HEK293 (cell line): ENCODE measurements around the gene GSS.
A peak's percentile ranks its signal among the peaks of the same experiment; 100 is the strongest.

Source experiments
- BCL11A ChIP-seq: fragments of 450-650 bp; formaldehyde crosslinking; IDR thresholded peaks from 2 replicates; pipeline ENCODE4 v1.5.1; 2016; ENCODE audit warnings: low read depth, missing biosample characterization, missing genetic modification characterization
- KLF1 ChIP-seq: fragments of 450-650 bp; formaldehyde crosslinking; IDR thresholded peaks from 2 replicates; pipeline ENCODE4 v1.5.1; 2016; ENCODE audit warnings: missing biosample characterization, missing genetic modification characterization
- KLF16 ChIP-seq: fragments of 450-650 bp; formaldehyde crosslinking; IDR thresholded peaks from 2 replicates; pipeline ENCODE4 v1.5.1; 2017; ENCODE audit warnings: missing biosample characterization, missing genetic modification characterization
- OSR2 ChIP-seq: fragments of 450-650 bp; formaldehyde crosslinking; IDR thresholded peaks from 2 replicates; pipeline ENCODE4 v1.5.1; 2016; ENCODE audit warnings: missing biosample characterization, missing genetic modification characterization
- PBX3 ChIP-seq: sonication (generic); formaldehyde crosslinking; IDR thresholded peaks from 2 replicates; pipeline ENCODE4 v1.8.1; 2022; ENCODE audit warnings: mild to moderate bottlenecking, moderate library complexity, missing genetic modification reagents
- PRDM4 ChIP-seq: fragments of 450-650 bp; formaldehyde crosslinking; IDR thresholded peaks from 2 replicates; pipeline ENCODE4 v1.5.1; 2017; ENCODE audit warnings: missing biosample characterization, missing genetic modification characterization
- REST ChIP-seq: fragments of 450-650 bp; formaldehyde crosslinking; IDR thresholded peaks from 2 replicates; pipeline ENCODE4 v1.5.1; 2016; ENCODE audit warnings: missing biosample characterization, missing genetic modification characterization
- ZBTB1 ChIP-seq: fragments of 450-650 bp; formaldehyde crosslinking; IDR thresholded peaks from 2 replicates; pipeline ENCODE4 v1.5.1; 2016; ENCODE audit warnings: missing biosample characterization, missing genetic modification characterization
- ZBTB7A ChIP-seq: fragments of 450-650 bp; formaldehyde crosslinking; IDR thresholded peaks from 2 replicates; pipeline ENCODE4 v1.5.1; 2016; ENCODE audit warnings: low read depth, missing biosample characterization, missing genetic modification characterization
- ZFP3 ChIP-seq: fragments of 450-650 bp; formaldehyde crosslinking; IDR thresholded peaks from 2 replicates; pipeline ENCODE4 v1.5.1; 2016; ENCODE audit warnings: low read depth, missing biosample characterization, missing genetic modification characterization
- ZFP41 ChIP-seq: fragments of 450-650 bp; formaldehyde crosslinking; IDR thresholded peaks from 2 replicates; pipeline ENCODE4 v1.5.1; 2016; ENCODE audit warnings: missing biosample characterization, missing genetic modification characterization, borderline replicate concordance
- ZNF169 ChIP-seq: fragments of 450-650 bp; formaldehyde crosslinking; IDR thresholded peaks from 2 replicates; pipeline ENCODE4 v1.5.1; 2016; ENCODE audit warnings: missing biosample characterization, missing genetic modification characterization
- ZNF175 ChIP-seq: fragments of 450-650 bp; formaldehyde crosslinking; IDR thresholded peaks from 2 replicates; pipeline ENCODE4 v1.5.1; 2016; ENCODE audit warnings: missing biosample characterization, missing genetic modification characterization
- ZNF211 ChIP-seq: fragments of 450-650 bp; formaldehyde crosslinking; IDR thresholded peaks from 2 replicates; pipeline ENCODE4 v1.5.1; 2016; ENCODE audit warnings: low read depth, missing biosample characterization, missing genetic modification characterization
- ZNF223 ChIP-seq: fragments of 450-650 bp; formaldehyde crosslinking; IDR thresholded peaks from 2 replicates; pipeline ENCODE4 v1.5.1; 2016; ENCODE audit warnings: missing biosample characterization, missing genetic modification characterization
- ZNF23 ChIP-seq: fragments of 450-650 bp; formaldehyde crosslinking; IDR thresholded peaks from 2 replicates; pipeline ENCODE4 v1.5.1; 2016; ENCODE audit warnings: missing biosample characterization, missing genetic modification characterization, borderline replicate concordance
- ZNF350 ChIP-seq: fragments of 450-650 bp; formaldehyde crosslinking; IDR thresholded peaks from 2 replicates; pipeline ENCODE4 v1.5.0; 2017; ENCODE audit warnings: missing biosample characterization, mild to moderate bottlenecking, missing genetic modification characterization
- ZNF391 ChIP-seq: fragments of 450-650 bp; formaldehyde crosslinking; IDR thresholded peaks from 2 replicates; pipeline ENCODE4 v1.5.1; 2016; ENCODE audit warnings: low read depth, missing biosample characterization, missing genetic modification characterization, borderline replicate concordance
- ZNF394 ChIP-seq: fragments of 450-650 bp; formaldehyde crosslinking; IDR thresholded peaks from 2 replicates; pipeline ENCODE4 v1.5.1; 2016; ENCODE audit warnings: missing biosample characterization, missing genetic modification characterization, mild to moderate bottlenecking, moderate library complexity, borderline replicate concordance
- ZNF404 ChIP-seq: fragments of 450-650 bp; formaldehyde crosslinking; IDR thresholded peaks from 2 replicates; pipeline ENCODE4 v1.5.1; 2017; ENCODE audit warnings: missing biosample characterization, missing genetic modification characterization
- ZNF549 ChIP-seq: fragments of 450-650 bp; IDR thresholded peaks from 2 replicates; pipeline ENCODE4 v1.5.1; 2018; ENCODE audit warnings: missing biosample characterization, missing genetic modification characterization, mild to moderate bottlenecking, inconsistent platforms, moderate library complexity
- ZNF560 ChIP-seq: fragments of 450-650 bp; formaldehyde crosslinking; IDR thresholded peaks from 2 replicates; pipeline ENCODE4 v1.5.1; 2017; ENCODE audit warnings: missing biosample characterization, missing genetic modification characterization, borderline replicate concordance
- ZNF610 ChIP-seq: fragments of 450-650 bp; formaldehyde crosslinking; IDR thresholded peaks from 2 replicates; pipeline ENCODE4 v1.5.1; 2016; ENCODE audit warnings: missing biosample characterization, missing genetic modification characterization, borderline replicate concordance
- ZNF645 ChIP-seq: fragments of 450-650 bp; formaldehyde crosslinking; IDR thresholded peaks from 2 replicates; pipeline ENCODE4; 2016; ENCODE audit warnings: missing biosample characterization, missing genetic modification characterization
- ZNF658 ChIP-seq: fragments of 450-650 bp; formaldehyde crosslinking; IDR thresholded peaks from 2 replicates; pipeline ENCODE4; 2016; ENCODE audit warnings: missing biosample characterization, missing genetic modification characterization
- ZNF777 ChIP-seq: fragments of 450-650 bp; formaldehyde crosslinking; IDR thresholded peaks from 2 replicates; pipeline ENCODE4 v1.5.1; 2017; ENCODE audit warnings: missing biosample characterization, missing genetic modification characterization, borderline replicate concordance
- ZNF785 ChIP-seq: fragments of 450-650 bp; formaldehyde crosslinking; IDR thresholded peaks from 2 replicates; pipeline ENCODE4 v1.5.1; 2016; ENCODE audit warnings: missing biosample characterization, missing genetic modification characterization
- ZNF843 ChIP-seq: fragments of 450-650 bp; formaldehyde crosslinking; IDR thresholded peaks from 2 replicates; pipeline ENCODE4 v1.5.1; 2016; ENCODE audit warnings: missing biosample characterization, missing genetic modification characterization
- ZSCAN30 ChIP-seq: fragments of 450-650 bp; IDR thresholded peaks from 2 replicates; pipeline ENCODE4 v1.5.1; 2018; ENCODE audit warnings: missing biosample characterization, mild to moderate bottlenecking, missing genetic modification characterization, moderate library complexity
- ZSCAN4 ChIP-seq: fragments of 450-650 bp; formaldehyde crosslinking; IDR thresholded peaks from 2 replicates; pipeline ENCODE4 v1.5.1; 2017; ENCODE audit warnings: missing biosample characterization, missing genetic modification characterization

GSS gene

GRCh38 chr20:34955231-34956040 lies at the start of gene GSS, which contains the start of gene MYH7B (continued):
- TF ChIP-seq ZNF560 (no peak), ZNF211 (tag by site-specific recombination) (no peak), ZNF169 (tag by site-specific recombination) (no peak), PRDM4 (tag by site-specific recombination) (peak; percentile 36; the same call in 1 of the 2 replicates), ZNF404 (tag by site-specific recombination) (no peak), OSR2 (no peak), PBX3 (no peak), ZNF23 (tag by site-specific recombination) (no peak; the same call in 1 of the 2 replicates), ZFP3 (no peak), ZNF223 (tag by site-specific recombination) (no peak), ZBTB1 (tag by site-specific recombination) (no peak), ZNF645 (tag by site-specific recombination) (no peak), ZNF549 (no peak), KLF16 (tag by site-specific recombination) (peak; percentile 67; the same call in 1 of the 2 replicates), ZSCAN4 (tag by site-specific recombination) (0 out of 2 replicates have a peak, but pooled peaks have one; percentile 36), BCL11A (tag by site-specific recombination) (0 out of 2 replicates have a peak, but pooled peaks have one; percentile 28), ZNF777 (tag by site-specific recombination) (no peak), KLF1 (peak; percentile 56), REST (tag by site-specific recombination) (peak; percentile 39; the same call in 1 of the 2 replicates), ZNF785 (tag by site-specific recombination) (peak; percentile 82), ZNF658 (no peak), ZNF350 (tag by site-specific recombination) (no peak), ZNF843 (tag by site-specific recombination) (peak; percentile 15; the same call in 1 of the 2 replicates), ZSCAN30 (peak; percentile 94), ZNF610 (peak; percentile 92; the same call in 1 of the 2 replicates), ZFP41 (tag by site-specific recombination) (no peak), ZNF394 (tag by site-specific recombination) (peak; percentile 88), ZNF175 (tag by site-specific recombination) (no peak), ZBTB7A (tag by site-specific recombination) (0 out of 2 replicates have a peak, but pooled peaks have one; percentile 16), ZNF391 (tag by site-specific recombination) (peak; percentile 64; the same call in 1 of the 2 replicates)
